Measurements from ENCODE around the gene LMOD3.

Gene LMOD3

GRCh38 chr3:69116162-69116561 is 6.2 kb downstream of the LMOD3 start:
- Mint-ChIP-seq H3K36me3 (ENCODE audit: low read depth) (no peaks in the 10 kb centered on the region), H3K4me3 (no peak overlapping the region), H3K9me3 (no peaks in the 10 kb centered on the region), H3K27me3 (ENCODE audit: low read depth, poor library complexity) (peaks cover 12% of the 10 kb centered on the region), H3K27ac (no peak overlapping the region), H3K4me1 (peaks cover 9% of the 10 kb centered on the region)
- no peak for DNase-seq
- TF ChIP-seq CTCF (IDR thresholded peaks at IDR 0.05), result no peak

DNA sequence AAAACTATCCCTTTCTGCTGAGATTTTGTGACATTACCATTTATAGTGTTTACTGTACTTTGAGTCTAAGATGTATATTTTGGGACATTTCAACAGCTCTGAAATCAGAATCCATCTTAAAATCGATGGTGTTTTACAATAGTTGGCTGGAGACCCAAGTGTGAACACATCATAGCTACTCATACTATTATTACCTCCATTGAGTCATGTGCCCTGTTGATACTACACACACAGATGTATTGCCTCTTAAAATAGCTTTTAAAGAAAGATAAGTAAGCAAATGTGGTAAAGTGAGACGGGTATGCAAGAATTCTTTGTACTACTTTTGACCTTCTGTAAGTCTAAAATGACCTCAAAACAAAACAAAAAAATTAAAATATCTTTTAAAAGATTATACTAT is 6.7 kb downstream of the LMOD3 start:
- no peaks in the 10 kb centered on the region for H3K36me3 Mint-ChIP-seq (ENCODE audit: low read depth)
- H3K27ac Mint-ChIP-seq, result no peak overlapping the region
- H3K9me3 Mint-ChIP-seq, result no peaks in the 10 kb centered on the region
- peaks cover 5% of the 10 kb centered on the region for H3K4me1 Mint-ChIP-seq
- peaks cover 15% of the 10 kb centered on the region for H3K27me3 Mint-ChIP-seq (ENCODE audit: low read depth, poor library complexity)
- DNase-seq, result no peak
- no peak overlapping the region for H3K4me3 Mint-ChIP-seq
- no peak for TF ChIP-seq CTCF (IDR thresholded peaks at IDR 0.05)

- TF ChIP-seq CTCF (IDR thresholded peaks at IDR 0.05), result no peak
- DNase-seq, result no peak
- no peaks in the 10 kb centered on the region for H3K36me3 Mint-ChIP-seq (ENCODE audit: low read depth)
Observed at GRCh38 chr3:69113536-69113935, 8.9 kb downstream of the LMOD3 start.

GRCh38 chr3:69110941-69111546 is 11.4 kb downstream of the LMOD3 start:
- Mint-ChIP-seq H3K27me3 (ENCODE audit: low read depth, poor library complexity) (peaks cover 4% of the 10 kb centered on the region), H3K4me3 (no peak overlapping the region), H3K4me1 (no peaks in the 10 kb centered on the region), H3K36me3 (ENCODE audit: low read depth) (no peaks in the 10 kb centered on the region), H3K9me3 (no peaks in the 10 kb centered on the region), H3K27ac (no peak overlapping the region)
- no peak for TF ChIP-seq CTCF (IDR thresholded peaks at IDR 0.05)
- no peak for DNase-seq

More at GRCh38 chr3:69113536-69113935, 8.9 kb downstream of the LMOD3 start:
- Mint-ChIP-seq H3K27me3 (ENCODE audit: low read depth, poor library complexity) (peaks cover 9% of the 10 kb centered on the region), H3K4me1 (no peaks in the 10 kb centered on the region), H3K27ac (no peak overlapping the region), H3K9me3 (no peaks in the 10 kb centered on the region), H3K4me3 (no peak overlapping the region)

GRCh38 chr3:69108811-69109210 is 13.6 kb downstream of the LMOD3 start:
- Mint-ChIP-seq H3K4me1 (no peaks in the 10 kb centered on the region), H3K27me3 (ENCODE audit: low read depth, poor library complexity) (peaks cover 4% of the 10 kb centered on the region), H3K9me3 (no peaks in the 10 kb centered on the region), H3K36me3 (ENCODE audit: low read depth) (peaks cover 6% of the 10 kb centered on the region), H3K4me3 (no peak overlapping the region), H3K27ac (no peak overlapping the region)
- TF ChIP-seq CTCF (IDR thresholded peaks at IDR 0.05), result no peak
- DNase-seq, result no peak

DNA sequence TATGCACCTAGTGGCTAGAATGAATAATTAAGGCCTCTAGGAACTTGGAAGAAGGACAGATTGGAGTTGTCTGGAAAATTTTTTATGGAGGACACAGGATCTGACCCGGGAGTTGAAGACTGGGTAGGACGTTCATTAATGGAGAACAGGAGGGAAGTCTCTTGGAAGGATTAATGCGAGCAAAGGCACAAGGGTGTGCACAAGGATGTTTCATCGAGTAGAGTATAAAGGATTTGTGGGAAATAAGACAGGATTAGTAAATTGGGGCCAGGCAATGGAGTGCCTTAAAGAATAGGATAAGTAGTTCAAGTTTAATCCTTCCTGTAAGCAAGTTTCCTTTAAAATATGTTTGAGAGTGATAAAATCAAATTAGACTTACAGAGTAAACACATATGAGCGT is 14.6 kb downstream of the LMOD3 start:
- Mint-ChIP-seq H3K9me3 (no peaks in the 10 kb centered on the region), H3K4me3 (no peak overlapping the region), H3K27me3 (ENCODE audit: low read depth, poor library complexity) (peaks cover 4% of the 10 kb centered on the region), H3K36me3 (ENCODE audit: low read depth) (peaks cover 13% of the 10 kb centered on the region), H3K4me1 (no peaks in the 10 kb centered on the region), H3K27ac (no peak overlapping the region)
- TF ChIP-seq CTCF (IDR thresholded peaks at IDR 0.05), result no peak
- no peak for DNase-seq

Data from nephron progenitor cell (in vitro differentiated cells).